Fibroblast of pulmonary artery (primary cell): ENCODE data around the gene SLCO4A1.

Experiments
- DNase-seq: peaks from one replicate; pipeline ENCODE4 v3.0.0-alpha.2; 2010; ENCODE audit warnings: low read depth
- H3K4me3 ChIP-seq: replicated peaks from 2 replicates; pipeline ENCODE4 v1.5.1; 2011; ENCODE audit warnings: low read depth, mild to moderate bottlenecking, control low read depth, low read length, moderate library complexity
- CTCF ChIP-seq: IDR thresholded peaks from 2 replicates; pipeline ENCODE4 v1.5.1; 2011; ENCODE audit warnings: mild to moderate bottlenecking, control low read depth, low read length, inconsistent platforms; ENCODE audit errors: missing control alignments

SLCO4A1 gene

DNA sequence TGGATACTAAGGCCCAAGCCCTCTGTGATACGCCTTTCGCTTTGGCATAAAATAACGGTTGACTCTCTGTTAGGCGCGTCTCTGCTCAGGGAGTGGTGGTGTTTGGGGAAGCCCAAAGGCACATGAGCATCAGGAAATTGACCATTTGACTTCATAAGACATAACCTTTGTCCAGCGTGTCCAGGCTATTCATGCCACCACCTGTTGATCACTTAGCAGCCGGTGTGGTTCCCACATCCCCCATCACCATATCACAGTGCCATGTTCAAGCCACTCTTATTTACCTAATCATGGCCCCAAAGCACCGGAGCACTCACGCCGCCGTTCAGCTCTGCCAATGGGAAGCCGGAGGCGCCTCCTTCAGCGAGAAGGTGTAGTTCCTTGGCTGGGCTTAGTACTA, 27.9 kb downstream of the SLCO4A1 start:
- TF ChIP-seq CTCF: no peak
- no peak overlapping the region for H3K4me3 ChIP-seq
- no peak for DNase-seq

DNA sequence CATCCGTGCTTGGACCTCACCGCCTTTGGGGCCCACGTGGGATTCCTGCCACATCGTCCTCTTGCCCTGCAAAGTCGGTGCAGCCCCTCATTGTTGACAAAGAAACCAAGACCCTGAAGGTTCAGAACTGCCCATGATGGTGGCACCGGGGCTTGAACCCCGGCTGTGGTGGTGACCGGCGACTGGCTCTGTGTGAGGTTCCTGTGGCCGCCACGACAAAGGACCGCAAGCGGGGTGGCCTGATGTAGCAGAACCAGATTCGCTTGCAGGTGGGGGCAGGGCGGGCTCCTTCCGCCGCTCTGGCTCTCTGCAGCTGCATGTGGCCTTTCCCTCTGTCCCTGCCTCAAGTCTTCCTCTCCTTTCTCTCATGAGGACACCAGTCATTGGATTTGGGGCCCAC, 28.7 kb downstream of the SLCO4A1 start:
- H3K4me3 ChIP-seq: no peak overlapping the region
- no peak for TF ChIP-seq CTCF
- no peak for DNase-seq

DNA sequence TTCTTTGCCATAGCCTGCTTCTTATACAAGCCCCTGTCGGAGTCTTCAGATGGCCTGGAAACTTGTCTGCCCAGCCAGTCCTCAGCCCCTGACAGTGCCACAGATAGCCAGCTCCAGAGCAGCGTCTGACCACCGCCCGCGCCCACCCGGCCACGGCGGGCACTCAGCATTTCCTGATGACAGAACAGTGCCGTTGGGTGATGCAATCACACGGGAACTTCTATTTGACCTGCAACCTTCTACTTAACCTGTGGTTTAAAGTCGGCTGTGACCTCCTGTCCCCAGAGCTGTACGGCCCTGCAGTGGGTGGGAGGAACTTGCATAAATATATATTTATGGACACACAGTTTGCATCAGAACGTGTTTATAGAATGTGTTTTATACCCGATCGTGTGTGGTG, 29.5 kb downstream of the SLCO4A1 start:
- TF ChIP-seq CTCF: no peak
- H3K4me3 ChIP-seq: no peak overlapping the region
- no peak for DNase-seq

DNA sequence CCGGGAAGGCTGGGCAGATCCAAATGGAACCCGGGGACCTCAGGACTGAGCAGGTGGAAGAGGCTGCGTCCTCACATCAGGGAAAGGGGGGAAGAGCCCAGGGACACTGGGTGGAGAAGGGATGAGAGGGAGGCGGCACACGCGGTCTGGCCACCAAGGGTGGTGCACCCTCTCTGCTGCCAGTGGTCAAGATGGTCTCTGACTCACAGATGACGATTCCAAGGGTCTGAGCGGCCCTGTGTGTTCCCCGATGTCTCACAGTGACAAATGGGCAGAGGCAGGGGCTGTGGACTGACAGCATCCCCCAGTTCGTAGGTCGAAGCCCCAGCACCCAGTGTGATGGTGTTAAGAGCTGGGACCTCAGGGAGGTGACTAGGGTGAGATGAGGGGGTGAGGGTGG, 32.1 kb downstream of the SLCO4A1 start:
- no peak for DNase-seq
- TF ChIP-seq CTCF: no peak
- H3K4me3 ChIP-seq: no peak overlapping the region

- DNase-seq: no peak
- no peak for TF ChIP-seq CTCF
- no peak overlapping the region for H3K4me3 ChIP-seq
Observed at GRCh38 chr20:62675156-62675876, 33.0 kb downstream of the SLCO4A1 start.

- H3K4me3 ChIP-seq: no peak overlapping the region
- no peak for TF ChIP-seq CTCF
- no peak for DNase-seq
Observed at GRCh38 chr20:62675877-62676260, 33.6 kb downstream of the SLCO4A1 start.

- H3K4me3 ChIP-seq: no peak overlapping the region
- TF ChIP-seq CTCF: no peak
- DNase-seq: no peak
Observed at GRCh38 chr20:62676976-62677375, 34.7 kb downstream of the SLCO4A1 start.
